RCC 7860 (cell line): ENCODE results near the gene PFN2.

Experiments used
- DNase-seq: peaks from one replicate; pipeline ENCODE4 v3.0.0-alpha.2; 2015; ENCODE audit warnings: low spot score
- FAIRE-seq: peaks from 2 replicates; lab custom pipeline; 2012; peaks lifted over from hg19 to GRCh38; lab: Jason Lieb, UNC

Gene PFN2

DNA sequence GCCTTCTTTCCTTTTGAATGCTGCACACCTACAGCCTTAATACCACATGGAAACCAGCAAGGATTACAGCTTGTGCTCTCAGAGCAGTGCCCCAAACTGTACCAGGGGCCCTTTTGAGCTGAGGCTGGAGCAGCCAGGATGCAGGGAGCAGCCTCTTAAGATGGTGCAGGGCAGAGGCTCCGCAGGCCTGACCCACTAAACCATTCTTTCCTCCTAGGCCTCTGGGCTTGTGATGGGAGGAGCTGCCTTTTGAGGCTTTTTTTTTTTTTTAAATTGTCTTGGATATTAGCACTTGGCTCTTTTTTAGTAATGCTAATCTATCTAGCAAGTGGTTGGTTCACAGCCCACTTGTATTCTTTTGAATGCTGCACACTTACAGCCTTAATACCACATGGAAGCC is 37.7 kb downstream of the PFN2 start:
- DNase-seq (no peak), FAIRE-seq (no peak)

DNA sequence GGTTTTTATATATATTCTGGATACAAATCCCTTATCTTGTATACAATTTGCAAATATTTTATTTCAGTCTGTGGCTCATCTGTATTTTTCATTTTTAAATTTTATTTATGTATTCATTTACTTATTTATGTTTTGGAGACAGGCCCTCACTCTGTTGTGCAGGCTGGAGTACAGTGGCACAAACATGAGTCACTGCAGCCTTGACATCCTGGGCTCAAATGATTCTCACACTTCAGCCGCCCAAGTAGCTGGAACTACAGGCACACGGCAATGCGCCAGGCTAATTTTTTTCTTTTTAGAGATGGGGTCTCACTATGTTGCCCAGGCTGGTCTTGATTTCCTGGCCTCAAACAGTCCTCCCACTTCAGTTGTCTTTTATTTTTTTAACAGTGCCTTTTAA is 50.6 kb downstream of the PFN2 start:
- DNase-seq, result no peak
- FAIRE-seq, result no peak

DNA sequence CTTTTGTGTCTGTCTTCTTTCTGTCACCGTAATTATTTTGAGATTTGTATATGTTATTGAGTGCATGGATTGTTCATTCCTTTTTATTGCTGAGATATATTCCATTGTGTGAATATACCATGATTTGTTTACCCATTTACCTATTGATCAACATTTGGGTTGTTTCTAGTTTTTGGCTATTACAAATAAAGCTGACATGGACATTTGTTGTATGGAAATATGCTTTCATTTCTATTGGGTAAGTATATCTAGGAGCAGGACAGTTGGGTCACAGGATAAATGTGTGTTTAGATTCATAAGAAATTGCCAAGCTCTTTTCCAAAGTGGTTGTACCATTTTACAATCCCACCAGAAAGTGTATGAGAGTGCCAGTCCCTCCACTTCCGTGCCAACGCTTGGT is 51.2 kb downstream of the PFN2 start:
- DNase-seq, result no peak
- FAIRE-seq, result no peak

DNA sequence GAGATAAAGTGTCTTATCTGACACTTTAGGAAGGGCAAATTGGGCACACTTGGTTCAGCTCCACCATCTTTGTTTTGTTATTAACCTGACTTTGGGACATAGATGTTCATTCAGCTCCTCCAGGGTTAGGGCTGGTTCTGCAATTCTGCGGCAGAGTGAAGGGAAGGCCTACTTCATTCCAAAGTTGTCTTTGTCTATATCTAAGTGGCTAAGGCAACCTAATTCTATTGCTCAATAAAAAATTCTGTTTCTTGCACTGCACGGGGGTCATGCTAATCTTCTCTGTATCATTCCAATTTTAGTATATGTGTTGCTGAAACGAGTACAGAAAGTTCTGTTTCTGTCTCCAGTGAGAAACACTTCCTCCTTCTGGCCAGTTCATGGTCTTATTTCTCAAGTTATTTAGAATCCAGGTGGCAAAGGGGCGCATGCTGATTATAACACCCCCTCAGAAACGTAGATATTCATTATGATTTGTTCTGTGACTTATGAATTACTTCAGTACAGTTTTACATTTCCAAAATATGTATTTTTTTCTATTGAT is 53.5 kb downstream of the PFN2 start:
- DNase-seq (no peak), FAIRE-seq (no peak)
